Measurements from ENCODE around the gene FANCD2. TPM values are rescaled to one million over a fixed set of nuclear protein-coding genes. Genes with fewer than 3 reads are reported as not detected.

FANCD2 gene
- polyA plus RNA-seq (0.86 and 3.3 TPM in 2 replicates), polyA minus RNA-seq (4.3 and 5.4 TPM in 2 replicates)

GRCh38 chr3:10026084-10026890 is at the start of gene FANCD2:
Gene FANCD2 (plus strand): TSS chr3:10026437. CDS start chr3:10028658, 2,221 bp downstream.
- Histone ChIP-seq H3K9ac (ENCODE audit: low read length) (peak within 1 kb of the TSS; percentile 73), H3F3A (ENCODE audit: insufficient read depth, low read length, poor library complexity, severe bottlenecking) (no peaks in the 10 kb centered on the region), H2AFZ (ENCODE audit: low read depth, low read length) (peak within 1 kb of the TSS; percentile 79), H3K27me3 (ENCODE audit: insufficient read depth, low read depth, low read length) (no peaks in the 10 kb centered on the region), H3K9me3 (ENCODE audit: low read length) (no peaks in the 10 kb centered on the region), H3K36me3 (ENCODE audit: insufficient read depth, low read length) (no peaks in the 10 kb centered on the region), H3K4me2 (ENCODE audit: low read length) (peak within 1 kb of the TSS; percentile 94), H3K9me2 (ENCODE audit: insufficient read depth, low read length) (no peaks in the 10 kb centered on the region), H3K79me2 (replicated peaks; ENCODE audit: insufficient read depth, low read length) (peaks cover 15% of the 10 kb centered on the region), H3K27ac (ENCODE audit: low read length) (peak within 1 kb of the TSS; percentile 69), H3K4me3 (ENCODE audit: low read length) (peak within 1 kb of the TSS; percentile 76), H4K20me1 (ENCODE audit: insufficient read depth) (no peaks in the 10 kb centered on the region)
- peak; percentile 55 for TF ChIP-seq SMC3 (conservative IDR thresholded peaks at IDR 0.05; ENCODE audit: poor library complexity)
- TF ChIP-seq EP300 (conservative IDR thresholded peaks at IDR 0.05; ENCODE audit: poor library complexity, severe bottlenecking): no peak
- TF ChIP-seq, protein P1, sequence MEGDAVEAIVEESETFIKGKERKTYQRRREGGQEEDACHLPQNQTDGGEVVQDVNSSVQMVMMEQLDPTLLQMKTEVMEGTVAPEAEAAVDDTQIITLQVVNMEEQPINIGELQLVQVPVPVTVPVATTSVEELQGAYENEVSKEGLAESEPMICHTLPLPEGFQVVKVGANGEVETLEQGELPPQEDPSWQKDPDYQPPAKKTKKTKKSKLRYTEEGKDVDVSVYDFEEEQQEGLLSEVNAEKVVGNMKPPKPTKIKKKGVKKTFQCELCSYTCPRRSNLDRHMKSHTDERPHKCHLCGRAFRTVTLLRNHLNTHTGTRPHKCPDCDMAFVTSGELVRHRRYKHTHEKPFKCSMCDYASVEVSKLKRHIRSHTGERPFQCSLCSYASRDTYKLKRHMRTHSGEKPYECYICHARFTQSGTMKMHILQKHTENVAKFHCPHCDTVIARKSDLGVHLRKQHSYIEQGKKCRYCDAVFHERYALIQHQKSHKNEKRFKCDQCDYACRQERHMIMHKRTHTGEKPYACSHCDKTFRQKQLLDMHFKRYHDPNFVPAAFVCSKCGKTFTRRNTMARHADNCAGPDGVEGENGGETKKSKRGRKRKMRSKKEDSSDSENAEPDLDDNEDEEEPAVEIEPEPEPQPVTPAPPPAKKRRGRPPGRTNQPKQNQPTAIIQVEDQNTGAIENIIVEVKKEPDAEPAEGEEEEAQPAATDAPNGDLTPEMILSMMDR (IDR thresholded peaks at IDR 0.05; ENCODE audit: poor library complexity, severe bottlenecking): peak; percentile 44
- peak; percentile 81 for TF ChIP-seq REST (IDR thresholded peaks at IDR 0.05; ENCODE audit: borderline replicate concordance)
- peak; percentile 98 for TF ChIP-seq MXI1 (conservative IDR thresholded peaks at IDR 0.05; ENCODE audit: poor library complexity, severe bottlenecking)
- peak; percentile 84 for TF ChIP-seq TAF1 (IDR thresholded peaks at IDR 0.05; ENCODE audit: low read depth)
- TF ChIP-seq RAD21 (conservative IDR thresholded peaks at IDR 0.05): peak; percentile 57
- no peak for TF ChIP-seq EZH2 (IDR thresholded peaks at IDR 0.05; ENCODE audit: borderline replicate concordance, insufficient read depth, low read length, poor library complexity, severe bottlenecking)
- peak; percentile 94 for TF ChIP-seq POLR2AphosphoS5 (IDR thresholded peaks at IDR 0.05)

DNA sequence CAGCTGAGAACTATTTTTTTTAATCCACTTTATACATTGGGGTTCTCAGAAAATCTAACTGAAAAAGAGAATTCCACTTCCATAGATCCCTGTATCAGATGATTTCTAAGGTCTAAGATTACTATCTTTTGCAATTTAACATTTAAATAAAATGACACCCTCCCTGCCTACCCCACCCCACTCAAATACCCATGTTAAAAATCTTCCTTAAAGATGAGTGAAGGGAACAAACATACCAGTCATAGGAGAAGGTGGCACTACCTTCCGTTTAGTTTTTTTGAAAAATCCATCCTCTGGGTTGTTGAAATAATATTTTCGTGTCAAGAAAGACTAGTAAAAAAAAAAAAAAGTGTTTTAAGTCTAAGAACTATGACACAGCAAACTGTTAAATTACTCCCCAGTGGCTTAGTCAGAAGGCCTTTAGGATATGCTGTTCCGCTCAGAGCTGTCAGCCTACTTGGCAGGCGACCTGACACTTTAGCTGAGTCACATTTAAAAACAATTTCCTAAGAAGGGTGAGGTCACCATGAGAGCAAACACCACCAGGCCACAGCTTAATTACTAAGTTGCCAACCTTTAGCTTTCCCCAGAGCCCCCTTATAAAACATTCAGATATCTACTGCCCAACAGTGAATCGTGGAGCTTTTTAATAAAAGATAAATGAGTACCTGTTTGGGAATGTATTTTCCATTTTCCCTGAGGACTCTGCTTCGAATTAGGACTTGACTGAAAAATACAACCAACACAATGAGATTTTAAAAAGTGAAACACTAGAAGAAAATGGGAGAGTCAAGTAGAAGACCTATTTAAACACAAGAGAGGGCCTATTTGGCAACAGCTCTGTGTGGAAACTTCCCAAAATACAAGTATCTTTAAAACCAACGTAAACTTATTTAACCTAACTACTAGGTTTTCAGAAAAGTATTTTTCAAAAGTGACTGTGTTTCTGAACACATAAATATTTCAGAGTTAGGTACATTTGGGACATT is 49.2 kb upstream of the FANCD2 start:
- Histone ChIP-seq H2AFZ (ENCODE audit: low read depth, low read length) (no peak overlapping the region), H4K20me1 (ENCODE audit: insufficient read depth) (no peaks in the 10 kb centered on the region), H3F3A (ENCODE audit: insufficient read depth, low read length, poor library complexity, severe bottlenecking) (no peaks in the 10 kb centered on the region), H3K4me2 (ENCODE audit: low read length) (no peak overlapping the region), H3K27me3 (ENCODE audit: insufficient read depth, low read depth, low read length) (no peaks in the 10 kb centered on the region), H3K9me3 (ENCODE audit: low read length) (no peaks in the 10 kb centered on the region), H3K27ac (ENCODE audit: low read length) (no peak overlapping the region), H3K79me2 (replicated peaks; ENCODE audit: insufficient read depth, low read length) (peaks cover 2% of the 10 kb centered on the region), H3K9me2 (ENCODE audit: insufficient read depth, low read length) (no peaks in the 10 kb centered on the region), H3K9ac (ENCODE audit: low read length) (no peak overlapping the region), H3K36me3 (ENCODE audit: insufficient read depth, low read length) (no peaks in the 10 kb centered on the region), H3K4me3 (ENCODE audit: low read length) (no peak overlapping the region)
- TF ChIP-seq REST (IDR thresholded peaks at IDR 0.05; ENCODE audit: borderline replicate concordance) (no peak), MXI1 (conservative IDR thresholded peaks at IDR 0.05; ENCODE audit: poor library complexity, severe bottlenecking) (no peak), RAD21 (conservative IDR thresholded peaks at IDR 0.05) (no peak), EP300 (conservative IDR thresholded peaks at IDR 0.05; ENCODE audit: poor library complexity, severe bottlenecking) (no peak), EZH2 (IDR thresholded peaks at IDR 0.05; ENCODE audit: borderline replicate concordance, insufficient read depth, low read length, poor library complexity, severe bottlenecking) (no peak), SMC3 (conservative IDR thresholded peaks at IDR 0.05; ENCODE audit: poor library complexity) (no peak), TAF1 (IDR thresholded peaks at IDR 0.05; ENCODE audit: low read depth) (no peak), POLR2AphosphoS5 (IDR thresholded peaks at IDR 0.05) (no peak)
- TF ChIP-seq, protein P1 (IDR thresholded peaks at IDR 0.05; ENCODE audit: poor library complexity, severe bottlenecking): no peak
